SK-N-SH treated with all-trans-retinoic acid at 6 μM for 48 hours (cell line): Measurements from ENCODE around the gene OXNAD1.

Experiments
- BACH2 ChIP-seq: fragments of 250-450 bp; sonication (Bioruptor Pico); IDR thresholded peaks from 2 replicates; pipeline ENCODE4 v1.9.0; 2021; ENCODE audit warnings: mild to moderate bottlenecking, borderline replicate concordance
- GLIS3 ChIP-seq: fragments of 250-450 bp; sonication (Bioruptor Pico); IDR thresholded peaks from 2 replicates; pipeline ENCODE4 v1.5.0; 2020; ENCODE audit warnings: mild to moderate bottlenecking, moderate library complexity
- PPARA ChIP-seq: fragments of 250-450 bp; sonication (Bioruptor Pico); IDR thresholded peaks from 2 replicates; pipeline ENCODE4 v1.5.0; 2020; ENCODE audit warnings: mild to moderate bottlenecking, borderline replicate concordance
- RARB ChIP-seq: fragments of 250-450 bp; sonication (Bioruptor Pico); IDR thresholded peaks from 2 replicates; pipeline ENCODE4 v1.8.0; 2021; ENCODE audit warnings: mild to moderate bottlenecking, moderate library complexity
- TCF4 ChIP-seq: fragments of 250-450 bp; sonication (Bioruptor Pico); IDR thresholded peaks from 2 replicates; pipeline ENCODE4 v1.8.0; 2021; ENCODE audit warnings: mild to moderate bottlenecking, moderate library complexity, borderline replicate concordance
- ZFP3 ChIP-seq: fragments of 250-450 bp; sonication (Bioruptor Pico); IDR thresholded peaks from 2 replicates; pipeline ENCODE4 v1.5.0; 2020; ENCODE audit warnings: mild to moderate bottlenecking, moderate library complexity
- ZNF565 ChIP-seq: fragments of 450-650 bp; formaldehyde crosslinking; conservative IDR thresholded peaks from 2 replicates; pipeline ENCODE4 v1.5.0; 2020; ENCODE audit warnings: low read depth, mild to moderate bottlenecking, moderate library complexity
- ZNF8 ChIP-seq: fragments of 450-650 bp; formaldehyde crosslinking; IDR thresholded peaks from 2 replicates; pipeline ENCODE4 v1.5.0; 2020; ENCODE audit warnings: mild to moderate bottlenecking, moderate library complexity
- TF ChIP-seq, protein P1 (sequence below): fragments of 250-450 bp; sonication (Bioruptor Pico); IDR thresholded peaks from 2 replicates; pipeline ENCODE4 v1.8.0; 2020; ENCODE audit warnings: mild to moderate bottlenecking, moderate library complexity, borderline replicate concordance
- TF ChIP-seq, protein P2 (sequence below): fragments of 250-450 bp; sonication (Bioruptor Pico); IDR thresholded peaks from 2 replicates; pipeline ENCODE4 v1.5.1; 2020; ENCODE audit warnings: low read depth, mild to moderate bottlenecking, moderate library complexity
- TF ChIP-seq, protein P3 (sequence below): fragments of 250-450 bp; sonication (Bioruptor Pico); IDR thresholded peaks from 2 replicates; pipeline ENCODE4 v1.5.1; 2021; ENCODE audit warnings: mild to moderate bottlenecking, moderate library complexity

DNA sequence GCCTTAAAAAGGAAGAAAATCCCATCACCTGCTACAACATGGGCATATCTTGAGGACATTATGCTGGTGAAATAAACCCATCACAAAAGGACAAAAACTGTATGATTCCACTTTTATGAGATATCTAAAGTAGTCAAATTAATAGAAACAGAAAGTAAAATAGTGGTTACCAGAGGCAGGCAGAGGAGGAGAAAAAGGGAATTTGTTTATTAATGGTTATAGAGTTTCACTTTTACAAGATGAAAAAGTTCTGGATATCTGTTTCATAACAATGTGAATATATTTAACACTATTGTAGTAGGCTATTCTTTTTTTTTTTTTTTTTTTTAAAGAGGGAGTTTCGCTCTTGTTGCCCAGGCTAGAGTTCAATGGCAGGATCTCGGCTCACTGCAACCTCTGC lies 40.7 kb upstream of the OXNAD1 start:
- no peak for TF ChIP-seq RARB
- TF ChIP-seq, protein P1, sequence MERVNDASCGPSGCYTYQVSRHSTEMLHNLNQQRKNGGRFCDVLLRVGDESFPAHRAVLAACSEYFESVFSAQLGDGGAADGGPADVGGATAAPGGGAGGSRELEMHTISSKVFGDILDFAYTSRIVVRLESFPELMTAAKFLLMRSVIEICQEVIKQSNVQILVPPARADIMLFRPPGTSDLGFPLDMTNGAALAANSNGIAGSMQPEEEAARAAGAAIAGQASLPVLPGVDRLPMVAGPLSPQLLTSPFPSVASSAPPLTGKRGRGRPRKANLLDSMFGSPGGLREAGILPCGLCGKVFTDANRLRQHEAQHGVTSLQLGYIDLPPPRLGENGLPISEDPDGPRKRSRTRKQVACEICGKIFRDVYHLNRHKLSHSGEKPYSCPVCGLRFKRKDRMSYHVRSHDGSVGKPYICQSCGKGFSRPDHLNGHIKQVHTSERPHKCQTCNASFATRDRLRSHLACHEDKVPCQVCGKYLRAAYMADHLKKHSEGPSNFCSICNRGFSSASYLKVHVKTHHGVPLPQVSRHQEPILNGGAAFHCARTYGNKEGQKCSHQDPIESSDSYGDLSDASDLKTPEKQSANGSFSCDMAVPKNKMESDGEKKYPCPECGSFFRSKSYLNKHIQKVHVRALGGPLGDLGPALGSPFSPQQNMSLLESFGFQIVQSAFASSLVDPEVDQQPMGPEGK (CRISPR knock-in tag), result no peak
- TF ChIP-seq ZFP3, result no peak
- no peak for TF ChIP-seq ZNF565 (CRISPR knock-in tag)
- TF ChIP-seq TCF4, result no peak
- no peak for TF ChIP-seq GLIS3
- TF ChIP-seq PPARA (CRISPR knock-in tag), result no peak
- TF ChIP-seq, protein P2, sequence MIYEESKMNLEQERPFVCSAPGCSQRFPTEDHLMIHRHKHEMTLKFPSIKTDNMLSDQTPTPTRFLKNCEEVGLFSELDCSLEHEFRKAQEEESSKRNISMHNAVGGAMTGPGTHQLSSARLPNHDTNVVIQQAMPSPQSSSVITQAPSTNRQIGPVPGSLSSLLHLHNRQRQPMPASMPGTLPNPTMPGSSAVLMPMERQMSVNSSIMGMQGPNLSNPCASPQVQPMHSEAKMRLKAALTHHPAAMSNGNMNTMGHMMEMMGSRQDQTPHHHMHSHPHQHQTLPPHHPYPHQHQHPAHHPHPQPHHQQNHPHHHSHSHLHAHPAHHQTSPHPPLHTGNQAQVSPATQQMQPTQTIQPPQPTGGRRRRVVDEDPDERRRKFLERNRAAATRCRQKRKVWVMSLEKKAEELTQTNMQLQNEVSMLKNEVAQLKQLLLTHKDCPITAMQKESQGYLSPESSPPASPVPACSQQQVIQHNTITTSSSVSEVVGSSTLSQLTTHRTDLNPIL (CRISPR knock-in tag), result no peak
- TF ChIP-seq, protein P3, sequence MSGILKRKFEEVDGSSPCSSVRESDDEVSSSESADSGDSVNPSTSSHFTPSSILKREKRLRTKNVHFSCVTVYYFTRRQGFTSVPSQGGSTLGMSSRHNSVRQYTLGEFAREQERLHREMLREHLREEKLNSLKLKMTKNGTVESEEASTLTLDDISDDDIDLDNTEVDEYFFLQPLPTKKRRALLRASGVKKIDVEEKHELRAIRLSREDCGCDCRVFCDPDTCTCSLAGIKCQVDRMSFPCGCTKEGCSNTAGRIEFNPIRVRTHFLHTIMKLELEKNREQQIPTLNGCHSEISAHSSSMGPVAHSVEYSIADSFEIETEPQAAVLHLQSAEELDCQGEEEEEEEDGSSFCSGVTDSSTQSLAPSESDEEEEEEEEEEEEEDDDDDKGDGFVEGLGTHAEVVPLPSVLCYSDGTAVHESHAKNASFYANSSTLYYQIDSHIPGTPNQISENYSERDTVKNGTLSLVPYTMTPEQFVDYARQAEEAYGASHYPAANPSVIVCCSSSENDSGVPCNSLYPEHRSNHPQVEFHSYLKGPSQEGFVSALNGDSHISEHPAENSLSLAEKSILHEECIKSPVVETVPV (CRISPR knock-in tag), result no peak
- TF ChIP-seq BACH2 (CRISPR knock-in tag), result no peak
- no peak for TF ChIP-seq ZNF8 (CRISPR knock-in tag)
